Gastroesophageal sphincter (tissue), 3 donors: ENCODE measurements around the gene TPRG1L.

ENCODE experiments used
- EP300 ChIP-seq: sonication (generic); formaldehyde crosslinking; IDR thresholded peaks from one replicate; pipeline ENCODE4 v1.6.1; 2017; ENCODE audit warnings: antibody characterized with exemption, mild to moderate bottlenecking
- POLR2A ChIP-seq, 2 donors: fragments of 450-650 bp; IDR thresholded peaks; one replicate each; pipeline ENCODE4 v1.6.1; 2017; ENCODE audit warnings: antibody characterized with exemption in 2 of 2, mild to moderate bottlenecking in 2 of 2, moderate library complexity in 1 of 2
- POLR2AphosphoS5 ChIP-seq: sonication (generic); formaldehyde crosslinking; IDR thresholded peaks from one replicate; pipeline ENCODE4 v1.6.1; 2017; ENCODE audit warnings: antibody characterized with exemption
- TF ChIP-seq, protein P1 (sequence below), 4 experiments: fragments of 200-600 bp in 2 of 4; fragments of 450-650 bp in 2 of 4; sonication (generic) in 1 of 4; IDR thresholded peaks; one replicate each; pipeline ENCODE4 v1.5.1; 2017 to 2019; ENCODE audit warnings: antibody characterized with exemption in 4 of 4, mild to moderate bottlenecking in 2 of 4, moderate library complexity in 2 of 4

DNA sequence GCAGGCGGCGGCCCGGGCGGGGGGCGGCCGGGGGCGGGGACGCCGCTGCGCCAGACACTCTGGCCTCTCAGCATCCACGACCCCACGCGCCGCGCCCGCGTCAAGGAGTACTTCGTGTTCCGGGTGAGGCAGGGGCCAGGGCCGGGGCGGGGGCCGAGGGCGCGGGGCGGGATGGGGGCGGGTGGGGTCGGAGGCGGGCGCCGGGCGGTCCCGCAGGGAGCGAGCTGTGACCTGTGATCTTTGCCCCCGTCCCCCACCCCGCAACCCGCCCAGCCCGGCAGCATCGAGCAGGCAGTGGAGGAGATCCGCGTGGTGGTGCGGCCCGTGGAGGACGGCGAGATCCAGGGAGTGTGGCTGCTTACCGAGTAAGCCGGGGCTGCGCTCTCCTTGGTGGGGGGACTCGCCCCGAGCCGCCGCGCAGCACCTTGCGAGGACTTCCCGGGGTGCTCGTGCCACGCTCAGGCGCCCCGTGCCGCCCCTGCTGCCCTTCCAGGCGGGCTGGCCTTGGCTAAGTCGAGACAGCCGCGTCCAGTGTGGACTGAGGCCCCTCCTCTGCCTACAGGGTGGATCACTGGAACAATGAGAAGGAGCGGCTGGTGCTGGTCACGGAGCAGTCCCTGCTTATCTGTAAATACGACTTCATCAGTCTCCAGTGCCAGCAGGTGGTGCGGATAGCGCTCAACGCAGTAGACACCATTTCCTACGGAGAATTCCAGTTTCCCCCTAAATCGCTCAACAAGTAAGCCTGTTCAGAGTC is 514 bp downstream of the TPRG1L start:
- TF ChIP-seq POLR2A (IDR thresholded peaks at IDR 0.05) (no peak), POLR2AphosphoS5 (no peak), EP300 (no peak)
- TF ChIP-seq, protein P1, sequence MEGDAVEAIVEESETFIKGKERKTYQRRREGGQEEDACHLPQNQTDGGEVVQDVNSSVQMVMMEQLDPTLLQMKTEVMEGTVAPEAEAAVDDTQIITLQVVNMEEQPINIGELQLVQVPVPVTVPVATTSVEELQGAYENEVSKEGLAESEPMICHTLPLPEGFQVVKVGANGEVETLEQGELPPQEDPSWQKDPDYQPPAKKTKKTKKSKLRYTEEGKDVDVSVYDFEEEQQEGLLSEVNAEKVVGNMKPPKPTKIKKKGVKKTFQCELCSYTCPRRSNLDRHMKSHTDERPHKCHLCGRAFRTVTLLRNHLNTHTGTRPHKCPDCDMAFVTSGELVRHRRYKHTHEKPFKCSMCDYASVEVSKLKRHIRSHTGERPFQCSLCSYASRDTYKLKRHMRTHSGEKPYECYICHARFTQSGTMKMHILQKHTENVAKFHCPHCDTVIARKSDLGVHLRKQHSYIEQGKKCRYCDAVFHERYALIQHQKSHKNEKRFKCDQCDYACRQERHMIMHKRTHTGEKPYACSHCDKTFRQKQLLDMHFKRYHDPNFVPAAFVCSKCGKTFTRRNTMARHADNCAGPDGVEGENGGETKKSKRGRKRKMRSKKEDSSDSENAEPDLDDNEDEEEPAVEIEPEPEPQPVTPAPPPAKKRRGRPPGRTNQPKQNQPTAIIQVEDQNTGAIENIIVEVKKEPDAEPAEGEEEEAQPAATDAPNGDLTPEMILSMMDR (IDR thresholded peaks at IDR 0.05), result no peak
